Esophagus squamous epithelium (tissue), 4 donors: ENCODE measurements around the gene ZNF346.

Experiments
- CTCF ChIP-seq, 6 experiments: fragments of 450-650 bp in 4 of 6; fragments of 200-600 bp in 2 of 6; sonication (generic) in 2 of 6; IDR thresholded peaks; one replicate each; pipeline ENCODE4 v1.5.1; 2016 to 2019; ENCODE audit warnings: antibody characterized with exemption in 6 of 6, mild to moderate bottlenecking in 4 of 6, moderate library complexity in 4 of 6
- POLR2A ChIP-seq, 4 donors: fragments of 450-650 bp; IDR thresholded peaks; one replicate each; pipeline ENCODE4 v1.6.1; 2017; ENCODE audit warnings: antibody characterized with exemption in 4 of 4, mild to moderate bottlenecking in 4 of 4, moderate library complexity in 3 of 4

GRCh38 chr5:177089127-177089526 lies 66.6 kb downstream of the ZNF346 start:
- TF ChIP-seq POLR2A (IDR thresholded peaks at IDR 0.05) (no peak), CTCF (IDR thresholded peaks at IDR 0.05) (no peak)
